Central memory CD8-positive, alpha-beta T cell (primary cell): Measurements from ENCODE around the gene NR5A2.

Experiments
- ATAC-seq: fragments of 150-1000 bp; cut with Tn5 transposase; replicated peaks from 2 replicates; pipeline ENCODE4 v1.10.0; 2022; ENCODE audit warnings: mild to moderate bottlenecking, moderate FRiP score, moderate number of reproducible peaks; ENCODE audit not compliant: poor library complexity, severe bottlenecking; ENCODE audit errors: extremely low read depth
- DNase-seq, 2 donors: peaks; one replicate each; pipeline ENCODE4 v3.0.0; 2021; ENCODE audit warnings: low spot score in 2 of 2
- H3K27ac Mint-ChIP-seq: one replicate; pipeline ENCODE4 v1.8.0; 2022; ENCODE audit warnings: low read depth, mild to moderate bottlenecking, moderate library complexity, mixed read lengths
- H3K27me3 Mint-ChIP-seq: one replicate; pipeline ENCODE4 v1.8.0; 2022; ENCODE audit warnings: mixed read lengths
- H3K36me3 Mint-ChIP-seq: one replicate; pipeline ENCODE4 v1.8.0; 2022; ENCODE audit warnings: mild to moderate bottlenecking, moderate library complexity, mixed read lengths; ENCODE audit not compliant: insufficient read depth
- H3K4me1 Mint-ChIP-seq: one replicate; pipeline ENCODE4 v1.8.0; 2022; ENCODE audit warnings: mixed read lengths
- H3K4me3 Mint-ChIP-seq: one replicate; pipeline ENCODE4 v1.8.0; 2022; ENCODE audit warnings: mild to moderate bottlenecking, moderate library complexity, mixed read lengths
- H3K9me3 Mint-ChIP-seq: one replicate; pipeline ENCODE4 v1.8.0; 2022; ENCODE audit warnings: mixed read lengths

The NR5A2 gene

DNA sequence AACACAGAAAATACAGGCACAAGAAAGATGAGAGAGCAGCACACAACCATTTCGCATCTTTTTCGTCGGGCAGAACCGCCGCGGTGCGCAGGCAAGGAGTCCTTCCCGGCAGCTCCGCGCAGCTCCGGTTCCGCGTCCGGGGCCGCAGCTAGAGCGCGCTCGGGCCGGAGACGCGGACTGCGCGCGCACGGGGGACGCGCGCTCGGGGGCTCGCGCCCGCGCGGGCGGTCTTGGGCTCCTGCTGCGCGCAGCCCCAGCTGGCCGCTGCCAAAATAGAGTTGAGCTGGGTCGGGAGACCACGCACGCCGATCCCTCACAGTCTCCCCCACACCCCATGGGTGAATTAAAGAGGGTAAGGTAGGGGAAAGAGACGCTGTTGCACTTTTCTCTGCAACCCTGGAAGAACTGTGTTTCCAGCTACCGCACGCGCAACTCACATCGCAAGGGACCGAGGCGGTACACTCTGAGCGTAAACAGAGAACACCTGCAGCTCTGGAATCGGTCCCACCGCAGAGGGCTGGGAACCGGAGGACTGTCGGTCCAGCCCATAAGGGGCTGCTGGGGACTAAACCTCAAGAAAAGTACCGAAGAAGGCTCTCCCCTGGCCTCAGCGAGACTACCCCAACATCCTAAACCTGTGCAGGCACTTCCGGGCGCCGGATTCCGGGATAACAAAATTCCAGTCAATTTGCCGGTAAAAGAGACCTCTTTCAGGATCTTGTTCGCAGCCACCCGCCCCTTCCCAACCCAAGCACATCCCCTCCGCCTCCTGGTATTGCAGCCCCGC, 1.7 kb downstream of the NR5A2 start:
- peak; percentile 19 for ATAC-seq

DNA sequence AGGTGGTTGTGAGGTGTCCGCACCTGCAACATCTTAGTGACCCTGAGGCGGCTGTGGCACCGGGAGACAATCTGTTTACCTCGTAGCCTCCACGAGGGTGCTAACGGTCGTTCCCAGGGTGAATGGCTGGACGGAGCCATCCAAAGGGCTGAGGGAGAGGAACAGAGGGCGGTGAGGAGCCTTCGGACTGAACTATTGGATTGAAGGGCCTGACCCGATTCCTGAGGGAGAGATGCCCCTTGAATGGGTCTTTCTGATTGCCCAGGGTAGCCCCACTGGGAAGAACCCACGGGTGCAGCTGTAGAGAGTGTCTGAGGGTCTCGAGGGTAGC, 2.3 kb downstream of the NR5A2 start:
- ATAC-seq: no peak

More for the DNA sequence above, 1.7 kb downstream of the NR5A2 start:
- no peak for DNase-seq
- H3K27ac Mint-ChIP-seq: no peak overlapping the region
- H3K27me3 Mint-ChIP-seq: peaks cover 55% of the 10 kb centered on the region
- no peaks in the 10 kb centered on the region for H3K9me3 Mint-ChIP-seq
- no peaks in the 10 kb centered on the region for H3K36me3 Mint-ChIP-seq
- H3K4me3 Mint-ChIP-seq: peak overlapping the region; percentile 59
- H3K4me1 Mint-ChIP-seq: no peaks in the 10 kb centered on the region

DNA sequence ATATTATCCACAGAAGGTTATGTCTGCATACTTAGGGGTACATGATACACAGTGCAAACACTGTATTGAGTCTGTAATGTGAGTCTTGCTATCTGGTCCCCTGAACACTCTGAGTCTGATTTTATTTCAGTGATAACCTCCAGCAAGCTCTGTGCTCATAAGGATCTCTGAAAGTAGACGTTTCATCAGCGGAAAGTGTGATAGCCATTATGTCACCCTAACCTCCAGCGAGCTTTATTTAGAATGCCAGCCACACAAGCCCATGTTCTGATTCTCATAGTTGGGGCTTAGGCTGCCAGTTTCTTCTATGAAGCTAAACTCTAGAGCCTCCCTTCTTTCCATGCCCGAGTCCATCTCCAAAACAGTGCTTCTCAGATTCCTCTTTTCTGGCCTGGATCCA, 3.3 kb downstream of the NR5A2 start:
- Mint-ChIP-seq H3K4me1 (no peaks in the 10 kb centered on the region), H3K27ac (no peak overlapping the region), H3K27me3 (peaks cover 42% of the 10 kb centered on the region), H3K4me3 (no peak overlapping the region), H3K9me3 (no peaks in the 10 kb centered on the region), H3K36me3 (no peaks in the 10 kb centered on the region)
- DNase-seq (no peak), ATAC-seq (no peak)

More for the DNA sequence above, 2.3 kb downstream of the NR5A2 start:
- no peaks in the 10 kb centered on the region for H3K4me1 Mint-ChIP-seq
- H3K27ac Mint-ChIP-seq: no peak overlapping the region
- no peaks in the 10 kb centered on the region for H3K36me3 Mint-ChIP-seq
- H3K4me3 Mint-ChIP-seq: no peak overlapping the region
- H3K9me3 Mint-ChIP-seq: no peaks in the 10 kb centered on the region
- H3K27me3 Mint-ChIP-seq: peaks cover 51% of the 10 kb centered on the region
- DNase-seq: no peak

DNA sequence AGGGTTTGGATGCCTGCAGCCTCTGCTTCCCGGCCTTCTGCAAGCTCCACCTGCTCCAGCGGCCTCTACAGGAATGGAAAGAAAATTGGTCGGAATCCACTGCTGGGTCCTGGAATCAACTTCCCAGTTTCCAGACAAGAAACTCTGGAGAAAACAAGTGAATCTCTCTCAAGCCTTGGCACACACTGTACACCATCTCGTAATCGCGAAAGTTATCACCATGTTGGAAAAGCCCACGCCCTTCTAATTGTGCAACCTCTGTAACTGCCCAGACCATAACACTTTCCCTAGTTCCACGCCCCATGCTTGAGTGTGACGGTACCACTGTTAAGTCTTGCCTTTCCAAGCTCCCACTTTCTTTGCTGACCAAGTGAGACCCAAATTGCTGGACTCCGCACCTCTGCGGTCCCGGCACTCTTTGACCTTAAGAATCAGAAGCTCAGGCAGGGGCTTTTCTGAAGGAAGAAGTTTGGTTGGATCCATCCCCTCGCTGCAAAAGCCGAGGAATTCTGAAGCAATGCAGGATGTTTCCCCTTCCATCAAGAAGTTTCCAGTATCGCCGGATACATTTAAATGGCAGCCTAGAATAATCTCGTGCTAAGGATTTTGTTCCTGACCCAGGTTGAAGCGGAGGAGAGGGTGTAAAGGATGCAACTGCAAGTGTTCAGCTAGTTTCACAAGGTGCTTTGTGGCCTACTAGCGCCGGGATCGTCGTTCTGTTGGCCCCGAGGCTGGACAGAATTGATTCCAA, 6.2 kb downstream of the NR5A2 start:
- H3K9me3 Mint-ChIP-seq: no peaks in the 10 kb centered on the region
- no peak overlapping the region for H3K4me3 Mint-ChIP-seq
- peaks cover 6% of the 10 kb centered on the region for H3K4me1 Mint-ChIP-seq
- no peak for ATAC-seq
- peaks cover 26% of the 10 kb centered on the region for H3K27me3 Mint-ChIP-seq
- no peak overlapping the region for H3K27ac Mint-ChIP-seq
- no peak for DNase-seq
- H3K36me3 Mint-ChIP-seq: no peaks in the 10 kb centered on the region

DNA sequence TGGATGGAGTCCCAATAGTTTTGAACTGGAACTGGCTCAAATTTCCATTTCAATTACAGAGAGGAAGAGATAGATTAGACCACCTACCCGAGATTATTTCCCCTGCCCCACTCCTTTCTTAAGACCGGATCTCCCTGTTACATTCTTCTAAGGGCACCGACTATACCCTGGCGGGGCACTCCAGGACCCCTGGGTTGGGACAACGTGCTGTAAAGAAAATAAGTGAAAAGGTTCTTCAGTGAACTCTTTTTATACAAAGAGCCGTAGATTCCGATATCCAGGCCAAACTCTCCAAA, 6.7 kb downstream of the NR5A2 start:
- DNase-seq (no peak), ATAC-seq (no peak)
- no peak overlapping the region for H3K27ac Mint-ChIP-seq
- no peaks in the 10 kb centered on the region for H3K9me3 Mint-ChIP-seq
- peaks cover 20% of the 10 kb centered on the region for H3K27me3 Mint-ChIP-seq
- H3K36me3 Mint-ChIP-seq: no peaks in the 10 kb centered on the region
- H3K4me3 Mint-ChIP-seq: no peak overlapping the region
- peaks cover 12% of the 10 kb centered on the region for H3K4me1 Mint-ChIP-seq

DNA sequence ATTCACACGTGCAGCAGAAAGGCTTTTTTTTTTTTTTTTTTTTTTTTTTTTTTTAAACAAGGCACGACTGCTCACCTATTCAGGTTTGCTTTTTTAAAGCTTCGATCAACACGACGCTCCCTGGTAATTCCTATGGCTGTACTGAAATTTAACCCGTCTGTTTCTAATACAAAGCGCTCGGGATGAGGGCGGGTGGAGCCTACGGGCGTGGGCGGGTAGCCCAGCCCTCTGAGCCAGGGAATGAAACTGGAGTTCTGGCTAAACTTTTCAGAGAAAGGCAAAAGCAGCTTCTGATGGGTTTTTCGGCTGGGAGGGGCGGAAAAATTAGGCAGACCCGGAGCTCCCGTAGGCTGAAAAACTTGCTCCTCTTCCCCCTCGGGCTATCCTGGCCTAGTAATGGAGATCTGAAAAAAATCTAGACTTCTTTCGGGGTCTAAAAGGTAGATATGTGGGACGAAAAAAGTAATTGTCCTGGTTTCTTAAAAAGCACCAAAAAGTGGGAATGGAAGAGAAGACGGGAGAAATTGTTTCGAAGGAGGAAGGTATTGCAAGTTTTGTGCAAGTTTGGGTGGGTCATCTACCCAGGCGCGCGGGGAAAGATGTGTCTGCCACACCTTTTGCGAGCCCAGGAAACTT, 7.4 kb downstream of the NR5A2 start:
- no peak for ATAC-seq

DNA sequence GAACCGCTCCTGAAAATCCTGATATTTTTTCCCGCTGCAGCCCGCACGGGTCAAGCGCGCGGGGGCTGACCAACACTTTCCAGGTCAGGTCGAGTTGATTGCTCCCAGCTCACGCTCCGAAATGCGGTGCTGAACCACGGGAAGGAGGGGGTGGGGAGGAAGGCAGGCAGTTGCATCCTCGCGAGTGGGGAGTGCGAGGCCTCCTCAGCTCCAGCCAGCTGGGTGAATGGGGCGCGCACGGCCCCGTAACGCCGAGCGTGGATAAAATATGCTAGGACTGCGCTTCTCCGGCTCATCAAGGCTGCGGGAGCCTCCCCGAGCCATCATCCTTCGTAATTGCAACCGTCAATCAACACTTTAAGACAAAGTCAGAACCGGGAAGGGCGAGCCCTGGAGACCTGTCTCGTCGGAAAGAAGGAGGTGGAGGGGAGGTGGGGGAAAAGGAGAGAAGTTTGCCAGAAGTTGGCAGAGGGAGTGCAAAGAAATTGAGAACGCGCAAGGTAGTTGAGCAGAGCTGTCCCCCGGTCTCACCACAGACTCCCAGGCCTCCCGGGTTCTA, 8.0 kb downstream of the NR5A2 start:
- ATAC-seq (no peak), DNase-seq (no peak)
- H3K4me1 Mint-ChIP-seq: peaks cover 23% of the 10 kb centered on the region
- H3K27me3 Mint-ChIP-seq: peaks cover 8% of the 10 kb centered on the region
- no peaks in the 10 kb centered on the region for H3K9me3 Mint-ChIP-seq
- H3K27ac Mint-ChIP-seq: no peak overlapping the region
- H3K4me3 Mint-ChIP-seq: no peak overlapping the region
- no peaks in the 10 kb centered on the region for H3K36me3 Mint-ChIP-seq

More for the DNA sequence above, 7.4 kb downstream of the NR5A2 start:
- H3K4me1 Mint-ChIP-seq: peaks cover 17% of the 10 kb centered on the region
- no peaks in the 10 kb centered on the region for H3K36me3 Mint-ChIP-seq
- DNase-seq: no peak
- no peak overlapping the region for H3K4me3 Mint-ChIP-seq
- peaks cover 14% of the 10 kb centered on the region for H3K27me3 Mint-ChIP-seq
- no peak overlapping the region for H3K27ac Mint-ChIP-seq
- H3K9me3 Mint-ChIP-seq: no peaks in the 10 kb centered on the region

DNA sequence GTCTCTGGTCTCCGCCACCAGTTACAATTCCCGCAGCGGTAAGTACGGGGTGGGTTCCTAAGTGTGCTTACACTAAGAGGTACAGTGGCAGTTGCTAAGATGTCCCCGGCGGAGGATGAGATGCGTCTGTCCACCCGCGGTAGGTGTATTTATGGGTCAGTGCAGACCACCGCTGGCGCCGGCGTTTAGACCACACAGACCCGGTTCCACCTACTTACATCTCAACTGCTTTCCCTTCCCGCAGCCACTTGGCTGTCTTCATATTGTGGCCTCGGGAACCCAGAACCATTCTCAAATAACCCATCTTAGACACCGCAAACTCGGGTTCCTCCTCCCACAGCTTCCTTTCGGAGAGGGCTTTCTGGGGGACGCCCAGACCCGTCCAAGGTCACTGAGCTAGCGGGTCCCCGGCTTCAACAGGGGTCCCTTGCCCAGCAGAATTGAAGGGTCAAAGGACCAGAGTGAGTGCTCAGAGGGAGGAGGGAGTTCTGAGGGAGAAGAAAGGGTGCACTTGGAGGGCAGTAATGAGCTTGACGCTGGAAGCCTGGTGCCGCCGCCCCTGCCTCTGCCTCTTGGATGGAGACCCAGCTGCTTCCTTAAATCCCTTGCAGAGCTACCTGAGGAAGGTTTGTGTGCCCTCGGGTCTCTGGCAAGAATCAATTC, 8.6 kb downstream of the NR5A2 start:
- Mint-ChIP-seq H3K4me1 (peaks cover 25% of the 10 kb centered on the region), H3K27ac (no peak overlapping the region), H3K4me3 (peak overlapping the region; percentile 31), H3K9me3 (no peaks in the 10 kb centered on the region), H3K36me3 (no peaks in the 10 kb centered on the region), H3K27me3 (peaks cover 2% of the 10 kb centered on the region)
- DNase-seq (no peak), ATAC-seq (no peak)

DNA sequence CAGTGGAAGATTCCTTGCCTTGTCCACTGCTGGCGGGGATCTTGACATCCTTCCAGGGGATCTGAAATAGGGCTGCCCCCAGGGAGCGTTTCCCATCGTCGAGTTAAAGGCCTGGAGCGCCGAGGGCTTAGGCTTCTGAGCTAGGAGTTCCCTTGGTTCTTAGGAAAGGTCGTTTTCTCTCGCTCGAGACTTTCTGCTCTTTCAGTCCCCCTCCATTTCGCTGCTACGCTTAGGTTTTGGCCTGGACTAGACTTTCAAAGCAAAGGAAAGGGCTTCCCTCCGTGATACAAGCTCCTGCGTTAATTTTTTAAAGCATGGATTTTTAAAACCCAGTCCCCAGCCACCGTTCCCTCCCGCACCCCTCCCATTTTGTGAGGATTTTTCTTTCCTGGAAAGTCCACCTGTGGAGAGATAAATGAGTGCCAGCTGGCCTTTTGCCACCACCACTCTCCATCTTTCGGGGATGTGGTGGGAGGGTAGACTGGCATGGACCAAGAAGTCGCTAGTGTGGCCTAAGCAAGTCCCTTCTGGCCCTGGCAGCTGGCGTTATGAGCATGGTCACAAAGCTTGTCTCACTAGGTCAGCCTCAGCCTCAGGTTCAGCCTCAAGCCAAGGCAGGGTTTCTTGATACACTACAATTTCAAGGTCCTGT, 9.2 kb downstream of the NR5A2 start:
- Mint-ChIP-seq H3K36me3 (no peaks in the 10 kb centered on the region), H3K9me3 (no peaks in the 10 kb centered on the region), H3K4me3 (no peak overlapping the region), H3K27ac (no peak overlapping the region), H3K4me1 (peaks cover 25% of the 10 kb centered on the region), H3K27me3 (no peaks in the 10 kb centered on the region)
- DNase-seq: no peak
- ATAC-seq: no peak

DNA sequence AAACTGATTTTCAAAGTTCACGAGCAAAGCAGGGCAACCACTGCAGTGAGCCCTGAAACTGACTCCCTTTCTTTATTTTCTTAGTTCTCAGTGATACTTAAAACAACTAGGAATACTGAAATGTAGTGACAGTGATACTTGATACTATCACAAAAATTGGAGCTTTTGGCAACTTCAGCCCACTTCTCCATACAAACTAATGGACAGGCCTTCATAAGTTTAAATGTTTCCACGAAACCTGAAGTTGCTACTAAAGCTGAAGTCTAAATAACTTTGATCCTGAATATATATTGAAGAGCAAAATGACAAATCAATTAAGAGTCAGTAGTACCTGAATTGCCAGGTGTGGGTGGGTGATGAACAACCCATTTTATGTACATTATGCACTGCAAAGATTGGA, 10.0 kb downstream of the NR5A2 start:
- ATAC-seq (no peak), DNase-seq (no peak)
- no peaks in the 10 kb centered on the region for H3K36me3 Mint-ChIP-seq
- no peaks in the 10 kb centered on the region for H3K9me3 Mint-ChIP-seq
- H3K27me3 Mint-ChIP-seq: no peaks in the 10 kb centered on the region
- H3K4me1 Mint-ChIP-seq: peaks cover 26% of the 10 kb centered on the region
- peak overlapping the region; percentile 3 for H3K4me3 Mint-ChIP-seq
- no peak overlapping the region for H3K27ac Mint-ChIP-seq

- ATAC-seq (no peak), DNase-seq (no peak)
- Mint-ChIP-seq H3K27me3 (no peaks in the 10 kb centered on the region), H3K36me3 (no peaks in the 10 kb centered on the region), H3K4me3 (peak overlapping the region; percentile 3), H3K27ac (no peak overlapping the region), H3K9me3 (no peaks in the 10 kb centered on the region), H3K4me1 (peaks cover 30% of the 10 kb centered on the region)
Observed at GRCh38 chr1:200037904-200038303, 10.4 kb downstream of the NR5A2 start.

GRCh38 chr1:200038325-200038980, 10.9 kb downstream of the NR5A2 start:
- no peaks in the 10 kb centered on the region for H3K36me3 Mint-ChIP-seq
- H3K4me1 Mint-ChIP-seq: peaks cover 36% of the 10 kb centered on the region
- no peaks in the 10 kb centered on the region for H3K9me3 Mint-ChIP-seq
- no peaks in the 10 kb centered on the region for H3K27me3 Mint-ChIP-seq
- H3K4me3 Mint-ChIP-seq: peak overlapping the region; percentile 65
- no peak overlapping the region for H3K27ac Mint-ChIP-seq
- no peak for DNase-seq
- no peak for ATAC-seq
